ENCODE data around the gene ASB13.

ASB13 gene

DNA sequence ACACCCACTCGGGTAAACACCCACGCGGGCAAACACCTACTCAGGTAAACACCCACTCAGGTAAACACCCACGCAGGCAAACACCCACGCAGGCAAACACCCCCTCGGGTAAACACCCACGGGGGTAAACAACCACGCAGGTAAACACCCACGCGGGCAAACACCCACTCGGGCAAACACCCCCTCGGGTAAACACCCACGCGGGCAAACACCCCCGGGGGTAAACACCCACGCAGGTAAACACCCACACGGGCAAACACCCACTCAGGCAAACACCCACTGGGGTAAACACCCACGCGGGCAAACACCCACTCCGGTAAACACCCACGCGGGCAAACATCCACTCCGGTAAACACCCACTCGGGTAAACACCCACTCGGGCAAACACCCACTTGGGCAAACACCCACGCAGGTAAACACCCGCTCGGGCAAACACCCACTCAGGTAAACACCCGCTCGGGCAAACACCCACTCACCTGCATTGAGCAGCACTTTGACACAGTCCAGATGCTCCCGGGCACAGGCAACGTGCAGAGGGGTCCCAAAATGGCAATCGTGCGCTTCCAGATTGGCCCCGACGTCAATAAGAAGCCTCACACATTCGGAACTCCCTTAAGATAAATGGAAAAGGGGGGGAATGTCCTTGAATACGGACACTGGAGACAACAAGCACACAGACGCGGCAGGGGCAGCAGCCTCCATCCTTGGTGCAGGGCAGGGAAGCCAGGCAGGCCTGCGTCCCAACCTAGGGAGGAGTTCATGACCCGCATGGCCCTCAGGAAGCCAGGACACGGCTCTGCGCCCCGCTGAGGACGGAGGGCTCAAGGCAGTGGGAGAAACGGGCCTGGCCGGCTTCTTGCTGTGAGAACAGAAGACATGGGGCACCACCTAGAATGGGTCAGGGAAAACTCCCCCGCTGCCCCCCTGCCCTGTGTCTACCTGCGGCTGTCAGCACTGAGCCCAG is 17.6 kb downstream of the ASB13 start:
- in situ Hi-C loops (cut with MboI; ENCODE audit: low sequenced_read_pairs) = no loop called here

- in situ Hi-C loops (cut with MboI; ENCODE audit: low sequenced_read_pairs) = no loop called here
These were observed 18.7 kb downstream of the ASB13 start for GRCh38 chr10:5647507-5648240.

GRCh38 chr10:5645944-5646617 is 20.3 kb downstream of the ASB13 start:
- in situ Hi-C loops (cut with MboI; ENCODE audit: low sequenced_read_pairs) = no loop called here

GRCh38 chr10:5645375-5645774 is 21.0 kb downstream of the ASB13 start:
- in situ Hi-C loops (cut with MboI; ENCODE audit: low sequenced_read_pairs) = no loop called here

DNA sequence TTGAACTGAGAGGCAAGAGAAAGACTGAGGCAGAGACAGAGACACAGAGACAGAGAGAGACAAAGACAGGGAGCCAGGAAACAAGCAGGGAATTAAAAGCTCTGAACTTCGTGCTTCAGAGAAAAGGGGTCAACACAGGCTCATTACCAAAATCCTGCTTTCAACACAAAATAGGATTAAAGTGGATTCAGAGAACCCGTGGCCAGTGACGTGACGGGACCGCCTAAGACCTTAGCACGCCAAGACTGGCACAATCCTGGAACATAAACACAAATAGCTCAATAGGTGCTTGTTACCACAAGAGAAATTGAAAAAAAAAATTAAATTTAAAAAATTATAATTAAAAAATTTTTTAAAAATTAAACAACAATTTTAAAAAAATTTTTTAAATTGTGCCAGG is 21.5 kb downstream of the ASB13 start:
- in situ Hi-C loops (cut with MboI; ENCODE audit: low sequenced_read_pairs) = no loop called here

DNA sequence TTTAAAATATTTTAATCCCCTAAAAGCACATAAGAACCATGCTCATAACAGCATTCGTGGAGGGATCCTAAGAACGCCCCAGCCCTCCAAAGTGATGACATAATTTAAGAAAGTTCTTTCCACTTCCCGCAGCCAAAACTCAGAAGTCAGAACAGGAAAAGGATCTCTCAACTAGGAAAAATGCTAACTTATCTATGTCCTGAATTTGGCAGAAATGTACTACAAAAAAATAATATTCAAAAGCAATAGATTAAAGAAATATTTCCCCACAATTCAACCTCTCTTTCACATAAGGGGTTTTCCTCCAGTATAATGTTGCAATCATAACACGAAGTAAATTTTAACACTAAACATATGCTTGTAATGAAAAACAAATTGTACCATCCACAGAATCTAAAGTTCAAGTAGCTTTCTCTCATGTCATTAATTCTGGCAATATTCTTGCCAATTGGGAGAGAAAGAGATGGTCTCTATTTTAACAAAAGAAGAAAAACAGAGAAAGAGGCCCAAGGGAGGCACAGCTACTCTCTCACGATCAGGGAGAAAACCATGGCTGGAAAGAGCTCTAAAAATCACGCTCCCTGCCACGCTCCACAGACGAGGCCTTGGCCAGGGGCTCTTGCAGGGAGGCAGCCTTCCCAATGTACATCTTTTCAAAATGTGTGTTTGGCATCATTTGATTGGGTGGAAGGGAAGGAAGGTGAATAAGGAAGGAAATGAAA is 22.9 kb downstream of the ASB13 start:
- in situ Hi-C loops (cut with MboI; ENCODE audit: low sequenced_read_pairs) = no loop called here

DNA sequence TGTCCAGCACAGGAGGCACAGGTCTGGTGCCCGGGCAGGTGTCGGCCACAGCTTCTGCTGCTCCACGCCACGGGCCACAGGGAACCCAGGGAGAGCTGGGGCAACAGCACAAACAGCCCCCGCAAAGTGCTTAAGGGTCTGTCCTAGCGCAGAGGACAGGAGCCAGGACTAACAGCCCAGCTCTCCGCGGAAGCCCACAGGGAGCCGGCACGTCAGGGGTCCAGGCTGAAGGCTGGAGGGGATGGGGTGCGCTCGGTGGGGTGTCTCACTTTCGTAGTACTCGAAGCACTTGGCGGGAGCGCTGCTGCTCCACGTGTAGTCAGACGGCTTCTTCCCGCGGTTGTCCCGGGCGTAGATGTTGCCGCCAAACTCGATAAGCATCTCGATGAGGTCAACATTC is 24.9 kb downstream of the ASB13 start:
- in situ Hi-C loops (cut with MboI; ENCODE audit: low sequenced_read_pairs) = no loop called here

GRCh38 chr10:5640501-5640900 is 25.9 kb downstream of the ASB13 start:
- in situ Hi-C loops (cut with MboI; ENCODE audit: low sequenced_read_pairs) = no loop called here

- in situ Hi-C loops (cut with MboI; ENCODE audit: low sequenced_read_pairs) = no loop called here
These were observed 26.4 kb downstream of the ASB13 start for GRCh38 chr10:5640036-5640435.

DNA sequence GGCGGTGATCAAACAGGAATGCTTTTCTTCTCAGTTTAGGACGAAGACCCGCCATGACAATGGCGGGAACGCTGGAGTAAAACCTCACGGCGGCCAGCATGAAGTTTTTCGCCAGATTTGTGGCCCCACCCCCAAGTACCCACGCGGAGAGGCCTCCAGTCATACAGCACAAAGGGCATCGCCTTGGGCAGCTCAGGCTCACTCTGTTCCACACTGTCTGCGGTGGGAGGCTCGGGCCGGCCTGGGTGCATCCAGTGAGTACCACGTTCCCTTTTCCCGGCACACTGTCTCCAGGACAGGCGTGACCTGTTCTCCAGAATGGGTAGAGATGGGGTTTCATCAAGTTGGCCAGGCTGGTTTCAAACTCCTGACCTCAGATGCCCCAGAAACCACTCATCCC is 27.3 kb downstream of the ASB13 start:
- in situ Hi-C loops (cut with MboI; ENCODE audit: low sequenced_read_pairs) = no loop called here

DNA sequence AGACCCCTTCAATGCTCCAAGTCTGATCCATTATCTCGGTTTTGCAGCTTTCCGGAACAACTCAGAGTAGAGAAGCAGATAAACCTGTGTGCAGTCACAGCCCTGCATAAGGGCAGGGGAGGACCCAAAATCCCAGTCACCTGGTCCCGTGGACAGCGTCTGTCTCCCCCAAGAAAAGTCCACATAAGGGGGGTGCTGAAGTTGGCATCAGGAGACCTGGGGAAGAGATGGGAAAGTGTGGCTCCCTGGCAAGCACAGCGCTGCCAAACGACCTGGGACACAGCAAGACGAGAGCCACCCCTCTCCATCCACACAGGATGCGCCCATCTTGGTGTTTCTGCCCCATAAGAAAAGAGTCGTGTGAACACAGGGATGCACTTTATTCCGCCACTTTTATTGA is 27.9 kb downstream of the ASB13 start:
- in situ Hi-C loops (cut with MboI; ENCODE audit: low sequenced_read_pairs) = no loop called here

GRCh38 chr10:5634918-5635317 is 31.5 kb downstream of the ASB13 start:
- in situ Hi-C loops (cut with MboI; ENCODE audit: low sequenced_read_pairs) = no loop called here

- in situ Hi-C loops (cut with MboI; ENCODE audit: low sequenced_read_pairs) = no loop called here
These were observed 33.1 kb downstream of the ASB13 start for GRCh38 chr10:5633166-5633749.

- in situ Hi-C loops (cut with MboI; ENCODE audit: low sequenced_read_pairs) = no loop called here
These were observed 33.9 kb downstream of the ASB13 start for GRCh38 chr10:5632446-5632845.

- in situ Hi-C loops (cut with MboI; ENCODE audit: low sequenced_read_pairs) = no loop called here
These were observed 34.5 kb downstream of the ASB13 start for GRCh38 chr10:5631936-5632335.

DNA sequence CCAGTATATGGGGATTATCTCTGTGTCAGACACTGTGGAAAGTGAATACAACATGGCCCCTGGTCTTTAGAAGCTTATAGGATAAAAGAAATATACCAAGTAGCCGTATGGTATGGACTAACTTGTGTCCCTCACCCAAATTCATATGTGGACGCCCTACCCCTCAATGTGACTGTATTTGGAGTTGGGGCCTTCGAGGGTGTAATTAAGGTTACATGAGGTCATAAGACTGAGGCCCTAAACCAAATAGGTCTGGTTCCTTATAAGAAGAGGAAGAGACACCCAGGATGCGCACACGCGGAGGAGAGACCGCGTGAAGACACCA is 36.3 kb downstream of the ASB13 start:
- in situ Hi-C loops (cut with MboI; ENCODE audit: low sequenced_read_pairs) = no loop called here

DNA sequence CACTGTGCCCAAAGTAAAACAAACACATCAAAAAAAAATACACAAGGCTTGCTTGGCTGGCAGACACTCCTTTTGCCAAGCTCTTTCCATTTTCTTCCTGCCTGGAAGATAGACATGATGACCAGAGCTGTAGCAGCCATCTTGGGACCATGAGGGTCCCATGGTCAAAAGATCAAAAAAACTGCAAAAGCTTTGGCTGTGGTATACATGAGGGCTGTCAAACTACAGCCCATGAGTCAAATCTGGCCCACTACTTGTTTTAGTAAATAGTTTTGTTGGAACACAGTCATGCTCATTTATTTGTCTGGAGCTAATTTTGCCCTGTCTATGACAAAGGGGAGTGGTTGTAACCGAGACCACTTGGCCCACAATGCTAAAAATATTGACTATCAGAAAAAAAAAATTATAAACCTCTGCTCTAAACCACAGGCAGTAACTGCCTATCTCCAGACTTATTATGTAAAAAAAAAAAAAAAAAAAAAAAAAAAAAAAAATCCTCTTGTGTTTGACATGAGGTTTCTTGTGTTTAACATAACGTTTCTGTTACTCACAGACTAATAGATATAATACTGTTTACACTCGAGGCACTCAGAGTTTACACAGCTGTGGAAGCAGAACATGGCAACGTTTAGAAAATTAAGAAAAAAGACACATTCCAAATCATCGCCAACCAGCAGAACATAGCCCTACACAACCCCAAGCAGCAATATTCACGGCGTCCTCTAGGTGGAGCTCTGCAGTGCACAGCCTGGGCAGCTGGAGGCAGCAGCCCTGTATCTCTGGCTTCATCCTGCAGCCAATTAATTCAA is 36.9 kb downstream of the ASB13 start:
- in situ Hi-C loops (cut with MboI; ENCODE audit: low sequenced_read_pairs) = loop anchor here (10.0 kb wide), 1 partner anchor 185 kb away; no protein-coding TSS in a partner anchor

- in situ Hi-C loops (cut with MboI; ENCODE audit: low sequenced_read_pairs) = loop anchor here (10.0 kb wide), 1 partner anchor 184 kb away; no protein-coding TSS in a partner anchor
These were observed 37.7 kb downstream of the ASB13 start for GRCh38 chr10:5628451-5629302.
